H1 (cell line): ENCODE data around the gene TMEM51. TPM values are rescaled to one million over a fixed set of nuclear protein-coding genes. Genes with fewer than 3 reads are reported as not detected.

Source experiments
- CTCF ChIA-PET: fragments of 300-600 bp; sonication (Branson Sonifier 250); formaldehyde crosslinking; loops from one replicate; lab custom pipeline; 2021; ENCODE audit not compliant: partially characterized antibody; lab: Charles Lee
- POLR2A ChIA-PET: fragments of 300-600 bp; sonication (Branson Sonifier 250); formaldehyde crosslinking; loops from one replicate; lab custom pipeline; 2021; ENCODE audit warnings: inconsistent platforms; ENCODE audit not compliant: partially characterized antibody; lab: Charles Lee
- DNase-seq, 2 experiments: peaks; one replicate each; pipeline versions ENCODE4 v3.0.0 to v3.0.0-alpha.2; 2010 to 2022; ENCODE audit warnings: low spot score in 2 of 2, low read depth in 1 of 2, mixed read lengths in 1 of 2
- FAIRE-seq: peaks from 2 replicates; lab custom pipeline; 2011; peaks lifted over from hg19 to GRCh38; lab: Jason Lieb, UNC
- H2AFZ ChIP-seq: 2 replicates; pipeline ENCODE4 v1.8.1; 2012; ENCODE audit warnings: low read length, inconsistent platforms
- H2AK5ac ChIP-seq: 2 replicates; pipeline ENCODE4 v1.6.1; 2013; ENCODE audit warnings: low read depth, low read length
- H2BK120ac ChIP-seq: replicated peaks from 2 replicates; pipeline ENCODE3; 2013; ENCODE audit warnings: low read depth, low read length, inconsistent platforms
- H2BK12ac ChIP-seq: 2 replicates; pipeline ENCODE4 v1.6.1; 2013; ENCODE audit warnings: low read depth, low read length
- H2BK15ac ChIP-seq: 2 replicates; pipeline ENCODE4 v1.6.1; 2013; ENCODE audit warnings: low read length
- H2BK20ac ChIP-seq: 2 replicates; pipeline ENCODE4 v1.6.1; 2013; ENCODE audit warnings: low read length
- H2BK5ac ChIP-seq: 2 replicates; pipeline ENCODE4 v1.6.1; 2013; ENCODE audit warnings: low read depth, low read length
- H3K14ac ChIP-seq: 2 replicates; pipeline ENCODE4 v1.6.1; 2013; ENCODE audit warnings: inconsistent platforms; ENCODE audit not compliant: insufficient read length
- H3K18ac ChIP-seq: 2 replicates; pipeline ENCODE4 v1.6.1; 2013; ENCODE audit warnings: low read length; ENCODE audit errors: extremely low read depth
- H3K23ac ChIP-seq: 2 replicates; pipeline ENCODE4 v1.6.1; 2013; ENCODE audit warnings: inconsistent platforms; ENCODE audit not compliant: insufficient read length
- H3K23me2 ChIP-seq: 2 replicates; pipeline ENCODE4 v1.6.1; 2013; ENCODE audit warnings: low read depth, low read length
- H3K27ac ChIP-seq: 2 replicates; pipeline ENCODE4 v1.6.1; 2011; ENCODE audit warnings: low read depth, low read length, inconsistent platforms
- H3K27me3 ChIP-seq, 4 experiments: replicated peaks in 1 of 4; 1 replicate in 1 of 4; 2 replicates in 3 of 4; pipeline versions ENCODE4 v1.6.1 to v1.8.1; 2011 to 2013; ENCODE audit warnings: low read length in 3 of 4, mild to moderate bottlenecking in 3 of 4, inconsistent platforms in 2 of 4, mixed read lengths in 2 of 4, moderate library complexity in 1 of 4; ENCODE audit not compliant: control insufficient read depth in 3 of 4, insufficient read depth in 3 of 4; ENCODE audit errors: extremely low read depth in 1 of 4
- H3K36me3 ChIP-seq, 4 experiments: 2 replicates each; pipeline versions ENCODE4 v1.6.1 to v1.8.1; 2011 to 2013; ENCODE audit warnings: mild to moderate bottlenecking in 4 of 4, low read length in 3 of 4, moderate library complexity in 2 of 4, control low read depth in 1 of 4, inconsistent platforms in 1 of 4; ENCODE audit not compliant: insufficient read depth in 4 of 4, control insufficient read depth in 2 of 4
- H3K4ac ChIP-seq: replicated peaks from 2 replicates; pipeline ENCODE3; 2013; ENCODE audit warnings: low read length, low read depth, mixed read lengths, inconsistent platforms; ENCODE audit not compliant: insufficient read length
- H3K4me1 ChIP-seq, 4 experiments: replicated peaks in 1 of 4; 1 replicate in 1 of 4; 2 replicates in 3 of 4; pipeline versions ENCODE4 v1.6.1 to v1.8.1; 2011 to 2013; ENCODE audit warnings: low read length in 3 of 4, inconsistent platforms in 2 of 4, mixed read lengths in 1 of 4; ENCODE audit not compliant: insufficient read depth in 4 of 4, control insufficient read depth in 3 of 4
- H3K4me2 ChIP-seq, 2 experiments: 2 replicates each; pipeline versions ENCODE4 v1.6.1 to v1.8.1; 2011 to 2013; ENCODE audit warnings: low read depth in 2 of 2, low read length in 2 of 2, control low read depth in 1 of 2, inconsistent platforms in 1 of 2, mild to moderate bottlenecking in 1 of 2; ENCODE audit not compliant: insufficient read depth in 1 of 2
- H3K4me3 ChIP-seq, 4 experiments: fragments of 200-600, 300-600 bp in 1 of 4; sonication (generic), shearing (Covaris generic), sonication (Bioruptor Twin) in 1 of 4; 2 replicates each; pipeline versions ENCODE4 v1.5.1 to v1.8.1; 2011 to 2016; ENCODE audit warnings: low read length in 4 of 4, low read depth in 3 of 4, control low read depth in 2 of 4, inconsistent platforms in 2 of 4, mild to moderate bottlenecking in 2 of 4, mixed read lengths in 1 of 4, moderate library complexity in 1 of 4; ENCODE audit not compliant: insufficient read depth in 2 of 4; ENCODE audit errors: extremely low read depth in 1 of 4
- H3K56ac ChIP-seq: replicated peaks from 2 replicates; pipeline ENCODE3; 2013; ENCODE audit warnings: low read depth, mild to moderate bottlenecking, mixed read lengths, low read length, inconsistent platforms; ENCODE audit not compliant: insufficient read length
- H3K79me1 ChIP-seq: 2 replicates; pipeline ENCODE4 v1.6.1; 2013; ENCODE audit warnings: low read depth, low read length, control low read depth
- H3K79me2 ChIP-seq, 2 experiments: 2 replicates each; pipeline versions ENCODE4 v1.6.1 to v1.8.1; 2012 to 2013; ENCODE audit warnings: low read length in 2 of 2, mild to moderate bottlenecking in 2 of 2, inconsistent platforms in 1 of 2; ENCODE audit not compliant: insufficient read depth in 2 of 2, control insufficient read depth in 1 of 2
- H3K9ac ChIP-seq, 4 experiments: replicated peaks in 1 of 4; 1 replicate in 1 of 4; 2 replicates in 3 of 4; pipeline versions ENCODE4 v1.6.1 to v1.8.1; 2011 to 2013; ENCODE audit warnings: low read depth in 3 of 4, low read length in 3 of 4, control low read depth in 2 of 4, mild to moderate bottlenecking in 2 of 4, moderate library complexity in 2 of 4, inconsistent platforms in 1 of 4; ENCODE audit errors: extremely low read depth in 1 of 4
- H3K9me3 ChIP-seq, 2 experiments: 2 replicates each; pipeline versions ENCODE4 v1.6.1 to v1.8.1; 2012 to 2013; ENCODE audit warnings: mild to moderate bottlenecking in 2 of 2, moderate library complexity in 2 of 2, control low read depth in 1 of 2, inconsistent platforms in 1 of 2, low read depth in 1 of 2, low read length in 1 of 2, mixed read lengths in 1 of 2; ENCODE audit not compliant: insufficient read depth in 2 of 2
- H4K20me1 ChIP-seq, 2 experiments: replicated peaks in 1 of 2; 2 replicates each; pipeline versions ENCODE3 to v1.8.1; 2011 to 2013; ENCODE audit warnings: inconsistent platforms in 2 of 2, low read length in 2 of 2, mild to moderate bottlenecking in 1 of 2; ENCODE audit not compliant: insufficient read depth in 2 of 2, control insufficient read depth in 1 of 2
- H4K5ac ChIP-seq: 2 replicates; pipeline ENCODE4 v1.6.1; 2013; ENCODE audit warnings: low read length, low read depth, mixed read lengths, inconsistent platforms; ENCODE audit not compliant: insufficient read length
- H4K8ac ChIP-seq: 2 replicates; pipeline ENCODE4 v1.8.0; 2013; ENCODE audit warnings: mild to moderate bottlenecking, moderate library complexity, low read length, inconsistent platforms; ENCODE audit not compliant: insufficient read depth; ENCODE audit errors: extremely low read depth
- H4K91ac ChIP-seq: replicated peaks from 2 replicates; pipeline ENCODE3; 2013; ENCODE audit warnings: low read length, mixed read lengths, inconsistent platforms; ENCODE audit not compliant: insufficient read length
- BACH1 ChIP-seq: IDR thresholded peaks from 2 replicates; pipeline ENCODE4 v1.6.1; 2012; ENCODE audit warnings: low read length, improper control_type of control experiment
- KDM5A ChIP-seq: fragments of 200-600 bp; IDR thresholded peaks from 2 replicates; pipeline ENCODE4 v1.7.1; 2012; ENCODE audit warnings: mild to moderate bottlenecking, low read length, inconsistent platforms, mixed read lengths
- POLR2A ChIP-seq, 2 experiments: IDR thresholded peaks; 1 replicate in 1 of 2; 2 replicates in 1 of 2; pipeline ENCODE4 v1.6.1; 2011; ENCODE audit warnings: low read depth in 2 of 2, low read length in 2 of 2, mild to moderate bottlenecking in 2 of 2; ENCODE audit errors: control extremely low read depth in 1 of 2
- SIN3A ChIP-seq, 2 experiments: IDR thresholded peaks in 1 of 2; conservative IDR thresholded peaks in 1 of 2; 2 replicates each; pipeline ENCODE4 v1.6.1; 2011 to 2012; ENCODE audit warnings: low read length in 2 of 2, improper control_type of control experiment in 1 of 2, low read depth in 1 of 2, mild to moderate bottlenecking in 1 of 2
- SP1 ChIP-seq: IDR thresholded peaks from 2 replicates; pipeline ENCODE4 v1.6.1; 2011; ENCODE audit warnings: low read depth, low read length
- TEAD4 ChIP-seq: IDR thresholded peaks from 2 replicates; pipeline ENCODE4 v1.6.1; 2012; ENCODE audit warnings: low read depth, low read length, inconsistent platforms, mixed read lengths
- WGBS, 2 experiments: shearing (Covaris generic) in 1 of 2; methylation state at CpG; one replicate each; pipeline versions ENCODE4 v1.1.6 to v1.1.7; 2013 to 2015; ENCODE audit warnings: low lambda C conversion rate in 2 of 2, mixed read lengths in 2 of 2, inconsistent platforms in 1 of 2, low coverage in 1 of 2, missing lambda C conversion rate in 1 of 2; ENCODE audit not compliant: insufficient replicate concordance in 2 of 2, insufficient coverage in 1 of 2, insufficient read length in 1 of 2; ENCODE audit errors: extremely low coverage in 1 of 2, missing lambda C conversion rate in 1 of 2; 5-methylcytosine and 5-hydroxymethylcytosine counted together
- polyA plus RNA-seq, 7 experiments: library from polyadenylated mRNA; depleted of rRNA in 3 of 7; stranded (reverse) in 5 of 7; unstranded in 2 of 7; fragments of >200 nt in 5 of 7; fragments of 200-250 nt in 2 of 7; gene quantifications; 1 replicate in 5 of 7; 2 replicates in 1 of 7; 4 replicates in 1 of 7; pipeline versions ENCODE4 v1.2.1 to v1.2.3, GENCODE V29; 2011 to 2013; ENCODE audit warnings: missing spikeins in 2 of 7, mixed read lengths in 2 of 7
- total RNA-seq: library from RNA; stranded (reverse); fragmentation: NEBNext Ultra II Directional; extraction: Animal tissue kit (Norgen Biotek cat#: 25700); gene quantifications from 2 replicates; pipeline ENCODE4 v1.2.1, GENCODE V29; 2021

TMEM51 gene
- total and polyA plus RNA-seq, 2 of the 8 experiments (the other 6 are each of a cell fraction or from before 2014, with no cell fraction given), result 9.9 to 10.7 TPM

DNA sequence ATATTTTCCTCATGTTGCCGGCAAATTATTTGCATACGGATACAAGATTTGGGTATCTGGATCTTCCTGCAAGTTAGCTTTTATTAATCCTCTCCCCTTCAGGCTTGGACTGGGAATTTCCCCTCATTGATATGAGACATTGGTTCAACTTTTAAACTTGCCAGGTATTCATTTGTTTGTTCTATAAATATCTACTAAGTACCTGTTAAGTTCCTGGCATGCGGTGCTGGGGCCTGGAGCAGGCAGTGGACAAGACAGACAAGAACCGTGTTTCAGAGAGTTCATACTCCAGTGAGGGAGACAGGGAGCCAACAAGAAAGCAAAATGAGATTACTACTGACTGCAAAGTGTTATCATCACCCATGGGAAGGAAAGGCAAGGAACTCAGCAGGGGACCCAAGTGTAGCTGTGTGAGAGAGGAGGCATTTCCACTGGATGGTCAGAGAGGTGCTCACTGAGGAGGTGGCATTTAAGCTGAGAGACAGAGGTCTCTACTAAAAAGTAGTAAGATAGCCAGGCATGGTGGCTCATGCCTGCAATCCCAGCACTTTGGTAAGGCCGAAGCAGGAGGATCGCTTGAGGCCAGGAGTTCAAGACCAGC lies 54.4 kb downstream of the TMEM51 start:
- CTCF ChIA-PET, result interaction anchor here (2.0 kb wide), 1 partner anchor 79 kb away, joined by 5 read pairs; no protein-coding TSS in a partner anchor

More for the DNA sequence above, 54.4 kb downstream of the TMEM51 start:
- no peak overlapping the region; a peak in 1 of 7 replicates for H3K9ac ChIP-seq
- H2AFZ ChIP-seq, result no peak overlapping the region
- H3K27me3 ChIP-seq, result no peaks in the 10 kb centered on the region
- H3K18ac ChIP-seq, result peak overlapping the region; percentile 71
- peaks cover 18 to 38% (median 32%) of the 10 kb centered on the region in 4 experiments for H3K4me1 ChIP-seq
- TF ChIP-seq TEAD4 (no peak), POLR2A (IDR thresholded peaks at IDR 0.05; ENCODE audit: control extremely low read depth in 1 of 2, low read depth in 2 of 2, low read length in 2 of 2) (no peak), SP1 (no peak), KDM5A (no peak), SIN3A (conservative IDR thresholded peaks at IDR 0.05 in 1 of 2, IDR thresholded peaks at IDR 0.05 in 1 of 2; ENCODE audit: low read depth in 1 of 2, low read length in 2 of 2) (no peak), BACH1 (no peak)
- TF ChIP-seq, all 59 proteins: peak for 0
- Histone ChIP-seq H3K79me1 (no peaks in the 10 kb centered on the region), H3K4ac (peak overlapping the region; percentile 58), H2BK120ac (peak overlapping the region; percentile 85), H4K8ac (no peak overlapping the region; the same call in 1 of the 2 replicates), H3K27ac (0 out of 2 replicates have a peak overlapping the region, but pooled peaks have one; percentile 75), H3K36me3 (no peaks in the 10 kb centered on the region; a peak in 1 of 8 replicates), H3K23ac (no peak overlapping the region), H4K20me1 (peaks cover 0 to 4% of the 10 kb centered on the region in 2 experiments), H4K5ac (peak overlapping the region; percentile 90), H3K14ac (no peak overlapping the region), H3K4me3 (peak overlapping the region in 1 of 4 experiments; percentile 48; a peak in 3 of 8 replicates), H2BK20ac (peak overlapping the region; percentile 99), H2BK5ac (peak overlapping the region; percentile 95), H3K79me2 (peaks cover 0 to 13% of the 10 kb centered on the region in 2 experiments; a peak in 2 of 4 replicates), H2BK12ac (no peak overlapping the region), H4K91ac (peak overlapping the region; percentile 89), H3K56ac (peak overlapping the region; percentile 40), H2BK15ac (peak overlapping the region; percentile 36; the same call in 1 of the 2 replicates), H2AK5ac (peak overlapping the region; percentile 94; the same call in 1 of the 2 replicates), H3K9me3 (no peaks in the 10 kb centered on the region), H3K4me2 (peak overlapping the region; percentile 72 to 98), H3K23me2 (peaks cover 9% of the 10 kb centered on the region)
- FAIRE-seq (no peak), DNase-seq (no peak)
- WGBS, 2 experiments, result 78% methylated on average over 6 of the region's 6 CpGs; no CpG with 5 or more reads in 1 of the 2 experiments
- POLR2A ChIA-PET, result interaction anchor here (0.8 kb wide), 1 partner anchor 10 kb away, joined by 3 read pairs; no protein-coding TSS in a partner anchor
